ENCODE measurements around the gene DOC2A. TPM values are rescaled to one million over a fixed set of nuclear protein-coding genes. Genes with fewer than 3 reads are reported as not detected.

Gene DOC2A
- total and polyA plus RNA-seq, 2 experiments from 2014 or later, result 9.8 to 10.0 TPM

DNA sequence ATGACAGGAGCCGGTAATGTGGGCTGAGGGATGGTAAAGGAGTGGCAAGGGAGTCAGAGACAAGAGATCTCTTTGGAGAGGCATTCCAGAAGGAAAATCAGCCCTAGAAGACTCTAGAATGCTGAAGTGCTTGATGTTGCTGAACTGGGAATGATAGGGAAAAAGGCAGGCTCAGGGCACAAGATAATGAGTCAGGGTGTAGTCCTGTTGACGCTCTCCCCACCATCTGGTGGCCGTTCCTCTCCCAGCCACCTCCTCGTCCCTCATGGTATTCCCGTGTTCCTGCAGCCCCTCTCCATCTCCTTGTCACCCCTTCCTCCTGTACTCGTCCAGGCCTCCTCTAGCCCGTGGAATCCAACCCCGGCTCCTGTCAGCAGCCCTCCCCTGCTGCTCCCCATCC is 43.6 kb upstream of the DOC2A start:
- no peaks in the 10 kb centered on the region for H3K36me3 Mint-ChIP-seq (ENCODE audit: low read depth)
- TF ChIP-seq, protein P1, sequence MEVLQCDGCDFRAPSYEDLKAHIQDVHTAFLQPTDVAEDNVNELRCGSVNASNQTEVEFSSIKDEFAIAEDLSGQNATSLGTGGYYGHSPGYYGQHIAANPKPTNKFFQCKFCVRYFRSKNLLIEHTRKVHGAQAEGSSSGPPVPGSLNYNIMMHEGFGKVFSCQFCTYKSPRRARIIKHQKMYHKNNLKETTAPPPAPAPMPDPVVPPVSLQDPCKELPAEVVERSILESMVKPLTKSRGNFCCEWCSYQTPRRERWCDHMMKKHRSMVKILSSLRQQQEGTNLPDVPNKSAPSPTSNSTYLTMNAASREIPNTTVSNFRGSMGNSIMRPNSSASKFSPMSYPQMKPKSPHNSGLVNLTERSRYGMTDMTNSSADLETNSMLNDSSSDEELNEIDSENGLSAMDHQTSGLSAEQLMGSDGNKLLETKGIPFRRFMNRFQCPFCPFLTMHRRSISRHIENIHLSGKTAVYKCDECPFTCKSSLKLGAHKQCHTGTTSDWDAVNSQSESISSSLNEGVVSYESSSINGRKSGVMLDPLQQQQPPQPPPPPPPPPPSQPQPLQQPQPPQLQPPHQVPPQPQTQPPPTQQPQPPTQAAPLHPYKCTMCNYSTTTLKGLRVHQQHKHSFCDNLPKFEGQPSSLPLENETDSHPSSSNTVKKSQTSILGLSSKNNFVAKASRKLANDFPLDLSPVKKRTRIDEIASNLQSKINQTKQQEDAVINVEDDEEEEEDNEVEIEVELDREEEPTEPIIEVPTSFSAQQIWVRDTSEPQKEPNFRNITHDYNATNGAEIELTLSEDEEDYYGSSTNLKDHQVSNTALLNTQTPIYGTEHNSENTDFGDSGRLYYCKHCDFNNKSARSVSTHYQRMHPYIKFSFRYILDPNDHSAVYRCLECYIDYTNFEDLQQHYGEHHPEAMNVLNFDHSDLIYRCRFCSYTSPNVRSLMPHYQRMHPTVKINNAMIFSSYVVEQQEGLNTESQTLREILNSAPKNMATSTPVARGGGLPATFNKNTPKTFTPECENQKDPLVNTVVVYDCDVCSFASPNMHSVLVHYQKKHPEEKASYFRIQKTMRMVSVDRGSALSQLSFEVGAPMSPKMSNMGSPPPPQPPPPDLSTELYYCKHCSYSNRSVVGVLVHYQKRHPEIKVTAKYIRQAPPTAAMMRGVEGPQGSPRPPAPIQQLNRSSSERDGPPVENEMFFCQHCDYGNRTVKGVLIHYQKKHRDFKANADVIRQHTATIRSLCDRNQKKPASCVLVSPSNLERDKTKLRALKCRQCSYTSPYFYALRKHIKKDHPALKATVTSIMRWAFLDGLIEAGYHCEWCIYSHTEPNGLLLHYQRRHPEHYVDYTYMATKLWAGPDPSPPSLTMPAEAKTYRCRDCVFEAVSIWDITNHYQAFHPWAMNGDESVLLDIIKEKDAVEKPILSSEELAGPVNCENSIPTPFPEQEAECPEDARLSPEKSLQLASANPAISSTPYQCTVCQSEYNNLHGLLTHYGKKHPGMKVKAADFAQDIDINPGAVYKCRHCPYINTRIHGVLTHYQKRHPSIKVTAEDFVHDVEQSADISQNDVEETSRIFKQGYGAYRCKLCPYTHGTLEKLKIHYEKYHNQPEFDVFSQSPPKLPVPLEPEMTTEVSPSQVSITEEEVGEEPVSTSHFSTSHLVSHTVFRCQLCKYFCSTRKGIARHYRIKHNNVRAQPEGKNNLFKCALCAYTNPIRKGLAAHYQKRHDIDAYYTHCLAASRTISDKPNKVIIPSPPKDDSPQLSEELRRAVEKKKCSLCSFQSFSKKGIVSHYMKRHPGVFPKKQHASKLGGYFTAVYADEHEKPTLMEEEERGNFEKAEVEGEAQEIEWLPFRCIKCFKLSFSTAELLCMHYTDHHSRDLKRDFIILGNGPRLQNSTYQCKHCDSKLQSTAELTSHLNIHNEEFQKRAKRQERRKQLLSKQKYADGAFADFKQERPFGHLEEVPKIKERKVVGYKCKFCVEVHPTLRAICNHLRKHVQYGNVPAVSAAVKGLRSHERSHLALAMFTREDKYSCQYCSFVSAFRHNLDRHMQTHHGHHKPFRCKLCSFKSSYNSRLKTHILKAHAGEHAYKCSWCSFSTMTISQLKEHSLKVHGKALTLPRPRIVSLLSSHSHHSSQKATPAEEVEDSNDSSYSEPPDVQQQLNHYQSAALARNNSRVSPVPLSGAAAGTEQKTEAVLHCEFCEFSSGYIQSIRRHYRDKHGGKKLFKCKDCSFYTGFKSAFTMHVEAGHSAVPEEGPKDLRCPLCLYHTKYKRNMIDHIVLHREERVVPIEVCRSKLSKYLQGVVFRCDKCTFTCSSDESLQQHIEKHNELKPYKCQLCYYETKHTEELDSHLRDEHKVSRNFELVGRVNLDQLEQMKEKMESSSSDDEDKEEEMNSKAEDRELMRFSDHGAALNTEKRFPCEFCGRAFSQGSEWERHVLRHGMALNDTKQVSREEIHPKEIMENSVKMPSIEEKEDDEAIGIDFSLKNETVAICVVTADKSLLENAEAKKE (CRISPR knock-in tag; IDR thresholded peaks at IDR 0.05), result no peak
- no peak for TF ChIP-seq EZH2phosphoT487 (IDR thresholded peaks at IDR 0.05; ENCODE audit: unreplicated experiment)
- TF ChIP-seq, protein P2, sequence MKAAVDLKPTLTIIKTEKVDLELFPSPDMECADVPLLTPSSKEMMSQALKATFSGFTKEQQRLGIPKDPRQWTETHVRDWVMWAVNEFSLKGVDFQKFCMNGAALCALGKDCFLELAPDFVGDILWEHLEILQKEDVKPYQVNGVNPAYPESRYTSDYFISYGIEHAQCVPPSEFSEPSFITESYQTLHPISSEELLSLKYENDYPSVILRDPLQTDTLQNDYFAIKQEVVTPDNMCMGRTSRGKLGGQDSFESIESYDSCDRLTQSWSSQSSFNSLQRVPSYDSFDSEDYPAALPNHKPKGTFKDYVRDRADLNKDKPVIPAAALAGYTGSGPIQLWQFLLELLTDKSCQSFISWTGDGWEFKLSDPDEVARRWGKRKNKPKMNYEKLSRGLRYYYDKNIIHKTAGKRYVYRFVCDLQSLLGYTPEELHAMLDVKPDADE (IDR thresholded peaks at IDR 0.05), result no peak
- no peaks in the 10 kb centered on the region for H3K9me2 ChIP-seq (ENCODE audit: insufficient read depth)
- no peaks in the 10 kb centered on the region for H3K9me3 Mint-ChIP-seq
- no peak overlapping the region for H3K27ac ChIP-seq (ENCODE audit: low read depth)
- peaks cover 14% of the 10 kb centered on the region for H3K4me1 Mint-ChIP-seq
- ATAC-seq, result no peak
- peaks cover 19% of the 10 kb centered on the region for H3K27me3 Mint-ChIP-seq (ENCODE audit: insufficient read depth, low read depth, poor library complexity)
- H3K4me2 ChIP-seq, result no peak overlapping the region
- no peaks in the 10 kb centered on the region for H3K36me3 ChIP-seq (ENCODE audit: insufficient read depth)
- peak overlapping the region; percentile 61 for H3K4me3 Mint-ChIP-seq
- H3K79me2 ChIP-seq (replicated peaks; ENCODE audit: insufficient read depth), result no peaks in the 10 kb centered on the region
- no peaks in the 10 kb centered on the region for H4K20me1 ChIP-seq (replicated peaks; ENCODE audit: insufficient read depth)
- no peak overlapping the region for H3K4me3 ChIP-seq
- no peak overlapping the region for H3K27ac Mint-ChIP-seq
- no peak overlapping the region for H2AFZ ChIP-seq
- no peak for DNase-seq (ENCODE audit: low spot score)
- 0 out of 2 replicates have a peak, but pooled peaks cover 6% of the 10 kb centered on the region for H3K27me3 ChIP-seq (ENCODE audit: insufficient read depth)
- peaks cover 6% of the 10 kb centered on the region; the same call in 1 of the 2 replicates for H3K4me1 ChIP-seq (ENCODE audit: insufficient read depth)
- peaks cover 8% of the 10 kb centered on the region for H3F3A ChIP-seq (replicated peaks; ENCODE audit: low read depth)

DNA sequence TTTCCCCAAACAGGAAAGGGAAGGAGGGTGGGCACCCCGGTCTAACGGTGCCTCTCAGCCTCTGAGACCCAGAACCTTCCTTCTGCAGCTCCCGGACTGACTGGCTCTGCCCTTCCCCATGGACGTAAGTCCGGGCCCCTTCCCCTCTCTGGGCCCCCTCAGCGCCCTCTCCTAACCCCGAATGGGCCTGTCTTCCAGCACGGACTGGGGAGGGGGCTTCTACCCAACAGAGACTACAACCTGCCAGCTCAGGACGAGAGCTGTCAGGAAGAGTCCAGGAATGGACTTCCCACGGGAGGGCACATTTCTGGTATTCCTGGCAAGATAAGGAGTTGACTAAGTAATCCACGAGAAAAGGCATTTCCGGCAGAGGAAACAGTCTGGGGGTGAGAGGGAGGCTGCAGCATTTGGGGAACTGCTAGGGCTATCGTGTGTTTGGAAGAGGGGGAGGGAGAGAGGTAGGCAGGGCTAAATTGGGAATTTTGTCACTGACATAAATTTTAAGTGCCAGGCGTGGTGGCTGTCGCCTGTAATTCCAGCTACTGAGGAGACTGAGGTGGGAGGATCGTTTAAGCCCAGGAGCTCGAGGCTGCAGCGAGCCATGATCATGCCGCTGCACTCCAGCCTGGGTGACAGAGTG is 42.7 kb upstream of the DOC2A start:
- no peaks in the 10 kb centered on the region for H4K20me1 ChIP-seq (replicated peaks; ENCODE audit: insufficient read depth)
- H3K4me2 ChIP-seq, result peak overlapping the region; percentile 97
- Mint-ChIP-seq H3K27ac (no peak overlapping the region), H3K4me1 (peaks cover 14% of the 10 kb centered on the region), H3K27me3 (ENCODE audit: insufficient read depth, low read depth, poor library complexity) (peaks cover 17% of the 10 kb centered on the region), H3K9me3 (no peaks in the 10 kb centered on the region), H3K36me3 (ENCODE audit: low read depth) (no peaks in the 10 kb centered on the region), H3K4me3 (peak overlapping the region; percentile 81)
- no peaks in the 10 kb centered on the region for H3K9me2 ChIP-seq (ENCODE audit: insufficient read depth)
- no peaks in the 10 kb centered on the region for H3K36me3 ChIP-seq (ENCODE audit: insufficient read depth)
- no peak overlapping the region for H3K27ac ChIP-seq (ENCODE audit: low read depth)
- 0 out of 2 replicates have a peak, but pooled peaks cover 6% of the 10 kb centered on the region for H3K27me3 ChIP-seq (ENCODE audit: insufficient read depth)
- H3K79me2 ChIP-seq (replicated peaks; ENCODE audit: insufficient read depth), result no peaks in the 10 kb centered on the region
- H2AFZ ChIP-seq, result peak overlapping the region; percentile 95
- ATAC-seq (peak; percentile 21), DNase-seq (ENCODE audit: low spot score) (no peak)
- peak overlapping the region; percentile 88 for H3K4me3 ChIP-seq
- peaks cover 6% of the 10 kb centered on the region; the same call in 1 of the 2 replicates for H3K4me1 ChIP-seq (ENCODE audit: insufficient read depth)
- peaks cover 8% of the 10 kb centered on the region for H3F3A ChIP-seq (replicated peaks; ENCODE audit: low read depth)
- TF ChIP-seq, protein P1 (CRISPR knock-in tag; IDR thresholded peaks at IDR 0.05), result no peak

Measured in GM23338 (cell line).